Measurements from ENCODE around the gene PACSIN2.

The PACSIN2 gene

DNA sequence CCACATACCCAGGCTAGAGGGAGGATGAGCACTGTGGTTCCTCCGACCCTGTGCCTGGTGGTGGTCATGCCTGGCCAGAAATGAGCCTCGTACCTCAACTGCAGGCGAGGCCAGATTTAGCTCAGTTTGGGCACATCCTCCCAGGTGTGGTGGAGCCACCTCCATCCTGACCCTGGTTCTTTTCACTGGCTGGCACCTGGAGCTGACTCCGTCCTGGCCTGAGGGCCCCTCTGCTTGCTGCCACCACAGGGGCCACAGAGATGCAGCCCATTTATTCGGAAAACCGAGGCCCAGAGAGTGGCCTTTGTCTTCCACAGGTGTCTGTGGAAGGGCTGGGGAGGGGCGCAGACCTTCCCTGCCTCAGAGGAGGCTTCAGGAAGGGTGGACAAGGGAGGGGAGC, 148.8 kb downstream of the PACSIN2 start:
- Histone ChIP-seq H2AFZ (ENCODE audit: low read depth, low read length) (no peak overlapping the region), H3K4me2 (ENCODE audit: low read length, poor library complexity, severe bottlenecking) (no peak overlapping the region), H3K27ac (ENCODE audit: low read length, poor library complexity, severe bottlenecking) (no peak overlapping the region), H2AK5ac (ENCODE audit: low read length, severe bottlenecking) (no peak overlapping the region), H3K9me3 (ENCODE audit: control insufficient read depth, low read length) (no peaks in the 10 kb centered on the region), H3K9ac (ENCODE audit: low read length) (no peak overlapping the region), H4K91ac (ENCODE audit: low read length) (no peak overlapping the region), H3K79me1 (replicated peaks; ENCODE audit: low read length, poor library complexity, severe bottlenecking) (peaks cover 22% of the 10 kb centered on the region), H3K4ac (ENCODE audit: low read depth in 1 of 2, low read length in 2 of 2) (no peak overlapping the region), H3K14ac (ENCODE audit: low read length in 2 of 2) (no peak overlapping the region), H3K18ac (ENCODE audit: low read depth in 1 of 2, low read length in 2 of 2) (no peak overlapping the region), H3K27me3 (ENCODE audit: control insufficient read depth in 1 of 2, insufficient read depth in 1 of 2, low read length in 2 of 2) (no peaks in the 10 kb centered on the region), H3K4me1 (ENCODE audit: control insufficient read depth, insufficient read depth, low read depth, low read length) (peaks cover 12% of the 10 kb centered on the region), H2BK15ac (ENCODE audit: low read depth, poor library complexity, severe bottlenecking) (no peak overlapping the region), H3K23ac (ENCODE audit: low read length in 2 of 2) (no peak overlapping the region), H3K4me3 (ENCODE audit: insufficient read depth in 1 of 2, low read depth in 1 of 2, low read length in 2 of 2) (no peak overlapping the region), H2BK12ac (ENCODE audit: low read length in 2 of 2) (peak overlapping the region; percentile 11 to 38), H3K36me3 (ENCODE audit: control insufficient read depth in 1 of 2, insufficient read depth in 2 of 2, low read depth in 1 of 2, low read length in 2 of 2) (peaks cover 21 to 40% of the 10 kb centered on the region in 2 experiments), H2BK120ac (ENCODE audit: low read depth, low read length) (no peak overlapping the region), H4K8ac (ENCODE audit: low read length) (no peak overlapping the region), H2BK5ac (ENCODE audit: low read depth, low read length, poor library complexity, severe bottlenecking) (no peak overlapping the region)
- no peak for DNase-seq
- 98% methylated on average over 7 of the region's 7 CpGs for WGBS

GRCh38 chr22:42865536-42865935, 149.4 kb downstream of the PACSIN2 start:
- H3K79me1 ChIP-seq (replicated peaks; ENCODE audit: low read length, poor library complexity, severe bottlenecking), result peaks cover 22% of the 10 kb centered on the region
- H3K18ac ChIP-seq (ENCODE audit: low read depth in 1 of 2, low read length in 2 of 2), result no peak overlapping the region
- peaks cover 12% of the 10 kb centered on the region for H3K4me1 ChIP-seq (ENCODE audit: control insufficient read depth, insufficient read depth, low read depth, low read length)
- no peak overlapping the region for H3K23ac ChIP-seq (ENCODE audit: low read length in 2 of 2)
- no peak overlapping the region for H3K4me3 ChIP-seq (ENCODE audit: insufficient read depth in 1 of 2, low read depth in 1 of 2, low read length in 2 of 2)
- DNase-seq, result no peak
- H3K4ac ChIP-seq (ENCODE audit: low read depth in 1 of 2, low read length in 2 of 2), result no peak overlapping the region
- H2AFZ ChIP-seq (ENCODE audit: low read depth, low read length), result no peak overlapping the region
- H3K14ac ChIP-seq (ENCODE audit: low read length in 2 of 2), result no peak overlapping the region
- no peak overlapping the region for H2AK5ac ChIP-seq (ENCODE audit: low read length, severe bottlenecking)
- no peaks in the 10 kb centered on the region for H3K9me3 ChIP-seq (ENCODE audit: control insufficient read depth, low read length)
- H4K91ac ChIP-seq (ENCODE audit: low read length), result no peak overlapping the region
- no peak overlapping the region for H4K8ac ChIP-seq (ENCODE audit: low read length)
- H2BK15ac ChIP-seq (ENCODE audit: low read depth, poor library complexity, severe bottlenecking), result no peak overlapping the region
- no peaks in the 10 kb centered on the region for H3K27me3 ChIP-seq (ENCODE audit: control insufficient read depth in 1 of 2, insufficient read depth in 1 of 2, low read length in 2 of 2)
- H3K4me2 ChIP-seq (ENCODE audit: low read length, poor library complexity, severe bottlenecking), result no peak overlapping the region
- no peak overlapping the region for H3K27ac ChIP-seq (ENCODE audit: low read length, poor library complexity, severe bottlenecking)
- H2BK5ac ChIP-seq (ENCODE audit: low read depth, low read length, poor library complexity, severe bottlenecking), result no peak overlapping the region
- H2BK120ac ChIP-seq (ENCODE audit: low read depth, low read length), result no peak overlapping the region
- peaks cover 15 to 37% of the 10 kb centered on the region in 2 experiments for H3K36me3 ChIP-seq (ENCODE audit: control insufficient read depth in 1 of 2, insufficient read depth in 2 of 2, low read depth in 1 of 2, low read length in 2 of 2)
- H2BK12ac ChIP-seq (ENCODE audit: low read length in 2 of 2), result no peak overlapping the region
- H3K9ac ChIP-seq (ENCODE audit: low read length), result no peak overlapping the region
- 95% methylated on average over 8 of the region's 8 CpGs for WGBS

DNA sequence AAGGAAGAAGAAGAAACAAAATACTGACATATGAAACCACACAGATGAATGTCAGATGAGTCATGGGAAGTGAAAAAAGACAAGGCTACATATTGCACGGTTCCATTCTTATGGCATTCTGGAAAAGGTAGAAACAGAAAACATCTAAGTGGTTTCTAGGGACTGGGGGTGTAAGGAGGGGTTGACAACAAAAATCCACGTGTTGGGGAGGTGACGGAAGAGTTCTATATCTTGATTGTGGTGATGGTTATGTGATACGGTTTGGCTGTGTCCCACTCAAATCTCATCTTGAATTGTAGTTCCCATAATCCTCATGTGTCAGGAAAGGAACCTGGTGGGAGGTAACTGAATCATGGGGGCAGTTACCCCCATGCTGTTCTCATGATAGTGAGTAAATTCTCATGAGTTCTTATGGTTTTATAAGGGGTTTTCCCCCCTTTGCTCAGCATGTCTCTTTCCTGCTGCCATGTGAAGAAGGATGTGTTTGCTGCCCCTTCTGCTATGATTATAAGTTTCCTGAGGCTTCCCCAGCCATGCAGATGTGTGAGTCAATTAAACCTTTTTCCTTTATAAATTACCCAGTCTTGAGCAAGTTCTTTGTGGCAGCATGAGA, 151.5 kb downstream of the PACSIN2 start:
- H3K4ac ChIP-seq (ENCODE audit: low read depth in 1 of 2, low read length in 2 of 2), result no peak overlapping the region
- peaks cover 0 to 20% of the 10 kb centered on the region in 2 experiments for H3K36me3 ChIP-seq (ENCODE audit: control insufficient read depth in 1 of 2, insufficient read depth in 2 of 2, low read depth in 1 of 2, low read length in 2 of 2)
- H3K9ac ChIP-seq (ENCODE audit: low read length), result no peak overlapping the region
- no peak overlapping the region for H3K14ac ChIP-seq (ENCODE audit: low read length in 2 of 2)
- H2BK12ac ChIP-seq (ENCODE audit: low read length in 2 of 2), result no peak overlapping the region
- peak overlapping the region; percentile 64 for H3K27ac ChIP-seq (ENCODE audit: low read length, poor library complexity, severe bottlenecking)
- no peaks in the 10 kb centered on the region for H3K27me3 ChIP-seq (ENCODE audit: control insufficient read depth in 1 of 2, insufficient read depth in 1 of 2, low read length in 2 of 2)
- H2BK5ac ChIP-seq (ENCODE audit: low read depth, low read length, poor library complexity, severe bottlenecking), result no peak overlapping the region
- H3K4me3 ChIP-seq (ENCODE audit: insufficient read depth in 1 of 2, low read depth in 1 of 2, low read length in 2 of 2), result no peak overlapping the region
- H2BK15ac ChIP-seq (ENCODE audit: low read depth, poor library complexity, severe bottlenecking), result no peak overlapping the region
- H4K91ac ChIP-seq (ENCODE audit: low read length), result no peak overlapping the region
- no peak overlapping the region for H3K23ac ChIP-seq (ENCODE audit: low read length in 2 of 2)
- no peak overlapping the region for H2AFZ ChIP-seq (ENCODE audit: low read depth, low read length)
- H3K4me2 ChIP-seq (ENCODE audit: low read length, poor library complexity, severe bottlenecking), result no peak overlapping the region
- H3K18ac ChIP-seq (ENCODE audit: low read depth in 1 of 2, low read length in 2 of 2), result no peak overlapping the region
- H2BK120ac ChIP-seq (ENCODE audit: low read depth, low read length), result no peak overlapping the region
- WGBS, result 33% methylated on average over 3 of the region's 4 CpGs
- peaks cover 12% of the 10 kb centered on the region for H3K79me1 ChIP-seq (replicated peaks; ENCODE audit: low read length, poor library complexity, severe bottlenecking)
- H4K8ac ChIP-seq (ENCODE audit: low read length), result no peak overlapping the region
- peaks cover 8% of the 10 kb centered on the region for H3K4me1 ChIP-seq (ENCODE audit: control insufficient read depth, insufficient read depth, low read depth, low read length)
- H2AK5ac ChIP-seq (ENCODE audit: low read length, severe bottlenecking), result peak overlapping the region; percentile 55
- no peaks in the 10 kb centered on the region for H3K9me3 ChIP-seq (ENCODE audit: control insufficient read depth, low read length)
- DNase-seq, result peak; percentile 80

GRCh38 chr22:42862045-42862734, 152.8 kb downstream of the PACSIN2 start:
- Histone ChIP-seq H2BK15ac (ENCODE audit: low read depth, poor library complexity, severe bottlenecking) (no peak overlapping the region), H3K9ac (ENCODE audit: low read length) (no peak overlapping the region)

More at GRCh38 chr22:42862045-42862734, 152.8 kb downstream of the PACSIN2 start:
- no peak overlapping the region for H2AK5ac ChIP-seq (ENCODE audit: low read length, severe bottlenecking)
- H3K23ac ChIP-seq (ENCODE audit: low read length in 2 of 2), result no peak overlapping the region
- H3K4me3 ChIP-seq (ENCODE audit: insufficient read depth in 1 of 2, low read depth in 1 of 2, low read length in 2 of 2), result no peak overlapping the region
- no peaks in the 10 kb centered on the region for H3K9me3 ChIP-seq (ENCODE audit: control insufficient read depth, low read length)
- no peak overlapping the region for H4K91ac ChIP-seq (ENCODE audit: low read length)
- H2BK120ac ChIP-seq (ENCODE audit: low read depth, low read length), result no peak overlapping the region
- no peaks in the 10 kb centered on the region for H3K27me3 ChIP-seq (ENCODE audit: control insufficient read depth in 1 of 2, insufficient read depth in 1 of 2, low read length in 2 of 2)
- peak overlapping the region in 1 of 2 experiments; percentile 38 for H3K18ac ChIP-seq (ENCODE audit: low read depth in 1 of 2, low read length in 2 of 2)
- DNase-seq, result peak; percentile 71
- H2BK5ac ChIP-seq (ENCODE audit: low read depth, low read length, poor library complexity, severe bottlenecking), result no peak overlapping the region
- no peak overlapping the region for H3K4me2 ChIP-seq (ENCODE audit: low read length, poor library complexity, severe bottlenecking)
- H3K4ac ChIP-seq (ENCODE audit: low read depth in 1 of 2, low read length in 2 of 2), result no peak overlapping the region
- peaks cover 12% of the 10 kb centered on the region for H3K79me1 ChIP-seq (replicated peaks; ENCODE audit: low read length, poor library complexity, severe bottlenecking)
- H2AFZ ChIP-seq (ENCODE audit: low read depth, low read length), result no peak overlapping the region
- no peak overlapping the region for H3K14ac ChIP-seq (ENCODE audit: low read length in 2 of 2)
- no peak overlapping the region for H4K8ac ChIP-seq (ENCODE audit: low read length)
- no peak overlapping the region for H2BK12ac ChIP-seq (ENCODE audit: low read length in 2 of 2)
- WGBS, result 74% methylated on average over 6 of the region's 7 CpGs
- peaks cover 0 to 11% of the 10 kb centered on the region in 2 experiments for H3K36me3 ChIP-seq (ENCODE audit: control insufficient read depth in 1 of 2, insufficient read depth in 2 of 2, low read depth in 1 of 2, low read length in 2 of 2)
- peaks cover 9% of the 10 kb centered on the region for H3K4me1 ChIP-seq (ENCODE audit: control insufficient read depth, insufficient read depth, low read depth, low read length)
- H3K27ac ChIP-seq (ENCODE audit: low read length, poor library complexity, severe bottlenecking), result peak overlapping the region; percentile 15
